ENCODE measurements around the gene AKAP13.

DNA sequence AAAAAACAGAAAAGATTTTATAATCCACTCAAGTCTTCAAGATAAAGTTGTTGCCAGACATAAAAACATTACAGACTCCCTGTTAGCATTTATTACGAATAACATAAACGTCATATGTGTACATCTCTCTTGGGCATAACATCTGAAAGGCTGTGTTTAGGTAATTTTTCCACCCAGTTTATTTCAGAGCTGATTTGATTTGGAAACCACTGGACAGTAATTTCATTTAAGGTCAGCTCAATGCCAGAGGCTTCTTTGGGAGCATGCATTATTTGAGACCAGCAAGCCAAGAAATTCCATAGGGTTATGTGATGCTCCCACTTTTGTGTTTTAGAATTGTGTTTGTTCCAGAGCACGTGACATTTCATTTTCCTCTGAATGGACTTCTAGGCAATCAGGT, 196.0 kb downstream of the AKAP13 start:
- TF ChIP-seq GATA2 (IDR thresholded peaks at IDR 0.05; ENCODE audit: low read depth, low read length) = no peak
- no peak for TF ChIP-seq GATA3 (IDR thresholded peaks at IDR 0.05; ENCODE audit: low read depth, low read length)
